NCI-H2081 (cell line): Measurements from ENCODE around the gene LRRC4B.
A peak's percentile ranks its signal among the peaks of the same experiment; 100 is the strongest.
"Not testable (repeated sequence)": the region's sequence is repeated elsewhere in the genome, so short reads cannot be mapped to it uniquely, and the experiment has no call there.

Experiments
- DNase-seq, 2 experiments: peaks; one replicate each; lab custom pipeline; 2025; lab: John Stamatoyannopoulos, UW

Gene LRRC4B

GRCh38 chr19:50486823-50487515 is 81.3 kb downstream of the LRRC4B start:
- no peak for DNase-seq

DNA sequence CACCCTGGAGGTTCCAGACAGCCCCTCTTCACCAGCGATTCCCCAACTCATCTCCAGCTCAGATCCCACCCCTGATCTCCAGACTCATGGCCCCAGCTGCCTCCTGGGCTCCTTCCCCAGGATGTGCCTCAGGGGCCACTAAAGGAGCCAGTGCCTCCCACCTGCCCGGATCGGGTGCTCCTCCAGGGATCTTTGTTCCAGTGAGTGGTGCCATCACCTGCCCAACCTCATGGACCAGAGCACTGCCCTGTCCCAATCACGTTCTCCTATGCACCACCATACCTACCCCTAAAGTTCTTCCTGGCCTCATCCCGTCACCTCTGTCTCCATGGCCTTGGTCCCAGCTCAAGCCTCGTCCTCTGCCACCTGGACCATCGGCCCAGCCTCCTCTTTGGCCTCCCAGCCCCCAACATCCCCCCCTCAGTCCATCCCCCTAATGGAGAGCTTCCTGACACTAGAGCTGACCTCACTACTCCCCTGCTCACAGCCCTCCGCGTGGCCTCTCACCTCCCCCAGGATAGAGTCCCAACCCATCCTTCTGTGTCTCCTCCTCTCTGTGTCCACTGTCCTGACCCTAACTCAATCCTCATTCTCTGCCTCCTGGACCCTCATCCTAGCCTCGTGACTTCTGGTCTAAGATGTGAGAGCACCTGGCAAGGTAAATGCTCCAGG is 82.8 kb downstream of the LRRC4B start:
- no peak for DNase-seq

GRCh38 chr19:50482916-50483315 is 85.3 kb downstream of the LRRC4B start:
- DNase-seq = no peak

GRCh38 chr19:50482271-50482855 is 85.9 kb downstream of the LRRC4B start:
- no peak for DNase-seq

GRCh38 chr19:50481351-50482149 is 86.7 kb downstream of the LRRC4B start:
- DNase-seq = no peak

GRCh38 chr19:50480281-50481111 is 87.7 kb downstream of the LRRC4B start:
- no peak for DNase-seq

GRCh38 chr19:50479761-50480251 is 88.4 kb downstream of the LRRC4B start:
- no peak for DNase-seq

- no peak for DNase-seq
These were observed 89.1 kb downstream of the LRRC4B start for GRCh38 chr19:50478901-50479715.

DNA sequence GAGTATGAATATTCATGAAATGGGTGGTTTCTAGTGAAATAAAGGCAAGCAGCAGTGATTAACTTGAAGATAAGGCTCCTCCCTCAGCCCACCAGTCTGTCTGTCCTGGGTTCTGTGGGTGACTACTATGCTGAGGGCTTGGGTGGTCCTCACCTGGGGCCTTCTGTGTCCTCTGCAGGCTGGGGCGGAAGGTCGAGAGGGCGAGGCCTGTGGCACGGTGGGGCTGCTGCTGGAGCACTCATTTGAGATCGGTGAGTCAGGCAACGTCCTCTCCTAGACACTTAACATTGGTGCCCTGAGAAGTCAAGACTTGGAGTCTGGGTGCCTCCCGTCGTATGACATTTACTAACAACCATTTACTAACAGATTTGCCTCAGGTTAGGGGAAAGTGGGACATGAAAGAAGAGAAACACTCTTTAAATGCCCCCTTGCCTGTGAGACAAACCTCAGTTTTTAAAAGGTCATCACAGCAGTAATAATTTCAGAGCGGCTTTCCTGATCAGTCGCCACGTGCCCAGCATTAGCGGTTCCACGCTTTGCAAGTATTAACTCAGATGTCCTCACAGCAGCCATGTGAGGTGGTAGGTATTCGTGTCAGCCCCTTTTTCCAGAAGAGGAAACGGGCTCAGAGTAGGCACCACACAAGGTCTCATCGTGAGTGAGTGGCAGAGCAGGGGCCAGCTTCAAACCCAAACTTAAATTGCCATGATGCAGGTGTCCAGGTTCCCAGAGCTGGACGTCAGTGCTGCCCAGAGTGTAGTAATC is 90.3 kb downstream of the LRRC4B start:
- no peak for DNase-seq

- no peak for DNase-seq
These were observed 91.4 kb downstream of the LRRC4B start for GRCh38 chr19:50476907-50477238.

- peak; percentile 89 to 95 for DNase-seq
These were observed 91.9 kb downstream of the LRRC4B start, which contains the start of the genes EMC10 and GARIN5A for GRCh38 chr19:50476224-50476906. Gene EMC10, plus strand, starts transcription at chr19:50476507. Its CDS starts 38 bp downstream, at chr19:50476545. Gene GARIN5A, minus strand, starts transcription at chr19:50476848. Its CDS starts 460 bp downstream, at chr19:50476388.

DNA sequence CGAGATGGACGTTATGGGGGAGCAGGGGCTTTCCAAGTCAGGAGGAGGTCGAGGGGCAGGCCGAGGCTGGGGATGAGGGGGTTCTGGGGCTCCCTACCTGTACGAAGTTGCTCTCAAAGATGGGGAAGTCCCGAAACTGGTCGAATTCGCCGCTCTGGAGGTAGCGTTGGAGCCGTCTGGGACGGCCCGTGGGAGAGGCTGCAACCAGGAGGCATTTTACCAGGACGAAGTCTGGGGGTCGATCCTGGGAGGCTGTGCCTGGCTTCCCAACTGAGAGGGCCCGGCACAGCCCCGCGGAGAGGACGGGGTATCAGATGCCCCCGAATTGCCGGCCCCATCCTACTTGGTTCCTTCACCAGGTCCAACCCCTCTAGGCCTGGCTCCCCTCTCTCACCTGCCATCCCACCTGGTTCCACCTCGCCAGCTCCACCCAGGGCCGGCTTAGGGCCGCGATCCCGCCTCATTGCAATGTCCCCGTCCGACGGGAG is 92.5 kb downstream of the LRRC4B start:
- DNase-seq = no peak

DNA sequence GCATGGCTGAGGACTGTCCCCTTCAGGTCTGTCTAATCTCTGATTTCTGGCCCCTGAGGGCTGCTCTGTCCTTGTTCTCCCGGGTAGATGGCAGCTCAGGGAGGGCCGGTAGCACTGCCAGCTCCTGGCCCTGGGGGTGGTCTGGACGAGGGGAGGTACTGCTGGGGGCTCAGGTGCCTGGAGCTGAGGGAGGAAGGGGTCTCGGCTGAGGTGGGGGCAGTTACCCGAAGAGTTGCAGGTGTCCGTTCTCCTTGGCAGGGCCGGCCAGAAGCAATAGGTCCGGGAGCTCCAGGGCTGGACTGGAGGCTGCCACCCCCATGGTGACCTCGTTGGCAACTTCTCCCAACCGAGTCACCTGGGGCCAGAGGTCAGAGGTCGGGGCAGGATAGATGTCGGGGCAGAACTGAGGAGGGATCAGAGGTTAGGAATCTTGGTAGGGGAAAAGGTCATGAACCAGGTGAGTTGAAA is 93.1 kb downstream of the LRRC4B start:
- no peak for DNase-seq

DNA sequence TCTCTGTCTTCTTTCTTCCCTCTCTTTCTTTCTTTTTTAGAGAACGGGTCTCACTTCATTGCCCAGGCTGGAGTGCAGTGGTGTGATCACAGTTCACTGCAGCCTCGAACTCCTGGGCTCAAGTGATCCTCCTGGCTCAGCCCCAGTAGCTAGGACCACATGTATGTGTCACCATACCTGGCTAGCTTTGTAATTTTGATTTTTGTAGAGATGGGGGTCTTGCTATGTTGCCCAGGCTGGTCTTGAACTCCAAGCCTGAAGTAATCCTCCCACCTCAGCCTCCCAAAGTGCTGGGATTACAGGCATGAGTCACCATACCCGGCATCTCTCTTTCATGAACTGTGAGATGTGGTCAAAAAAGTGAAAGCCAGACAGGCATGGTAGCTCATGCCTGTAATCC is 94.9 kb downstream of the LRRC4B start:
- DNase-seq = not testable (repeated sequence)

GRCh38 chr19:50468818-50469217 is 99.4 kb downstream of the LRRC4B start:
- DNase-seq = no peak

DNA sequence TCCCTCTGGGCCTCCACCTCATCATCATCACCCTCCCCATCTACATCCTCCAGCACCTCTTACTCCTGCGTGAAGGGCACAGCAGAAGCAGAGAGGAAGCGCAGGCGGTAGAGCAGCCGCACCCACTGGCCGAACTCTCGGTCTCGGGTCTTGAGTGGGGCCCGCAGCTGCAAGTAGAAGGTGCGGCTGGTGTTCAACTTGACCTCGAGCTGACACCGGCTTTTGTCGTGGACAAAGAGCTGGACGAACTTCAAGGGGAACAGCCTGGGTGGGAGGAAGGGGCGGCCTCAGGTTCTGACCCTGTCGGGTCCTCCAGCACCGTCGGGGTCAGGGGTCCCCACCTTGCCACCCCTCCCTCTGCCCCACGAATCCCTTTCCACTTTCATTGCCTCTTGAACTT is 100.7 kb downstream of the LRRC4B start:
- no peak for DNase-seq
